WERI-Rb-1 (cell line): ENCODE measurements around the gene NTNG1.

Experiments used
- DNase-seq: peaks from one replicate; pipeline ENCODE4 v3.0.0-alpha.2; 2020
- H3K27ac ChIP-seq: fragments of 250-450 bp; sonication (Bioruptor Pico); 2 replicates; pipeline ENCODE4 v1.5.1; 2020; ENCODE audit warnings: mild to moderate bottlenecking, moderate library complexity
- H3K27me3 ChIP-seq: fragments of 250-450 bp; sonication (Bioruptor Pico); 2 replicates; pipeline ENCODE4 v1.5.1; 2021; ENCODE audit warnings: mild to moderate bottlenecking, low read depth, moderate library complexity; ENCODE audit not compliant: insufficient read depth, severe bottlenecking
- H3K36me3 ChIP-seq: fragments of 250-450 bp; sonication (Bioruptor Pico); 2 replicates; pipeline ENCODE4 v1.5.1; 2020; ENCODE audit warnings: mild to moderate bottlenecking, moderate library complexity
- H3K4me3 ChIP-seq: 2 replicates; pipeline ENCODE4 v1.5.1; 2011; ENCODE audit warnings: low read depth, mild to moderate bottlenecking, control low read depth, low read length
- H3K9me3 ChIP-seq: fragments of 250-450 bp; sonication (Bioruptor Pico); 2 replicates; pipeline ENCODE4 v1.5.1; 2021; ENCODE audit warnings: mild to moderate bottlenecking, moderate library complexity; ENCODE audit not compliant: severe bottlenecking
- CTCF ChIP-seq: IDR thresholded peaks from 2 replicates; pipeline ENCODE4 v1.5.1; 2011; ENCODE audit warnings: low read depth, mild to moderate bottlenecking, control low read depth, inconsistent platforms, low read length

Gene NTNG1

GRCh38 chr1:107100331-107100984 lies 40.4 kb upstream of the NTNG1 start:
- Histone ChIP-seq H3K36me3 (no peaks in the 10 kb centered on the region), H3K27me3 (no peaks in the 10 kb centered on the region)

GRCh38 chr1:107105914-107106313 lies 34.9 kb upstream of the NTNG1 start:
- Histone ChIP-seq H3K27ac (no peak overlapping the region), H3K4me3 (no peak overlapping the region), H3K9me3 (no peaks in the 10 kb centered on the region), H3K36me3 (no peaks in the 10 kb centered on the region), H3K27me3 (no peaks in the 10 kb centered on the region)
- no peak for DNase-seq
- TF ChIP-seq CTCF = no peak

More at GRCh38 chr1:107100331-107100984, 40.4 kb upstream of the NTNG1 start:
- DNase-seq = no peak
- Histone ChIP-seq H3K4me3 (no peak overlapping the region), H3K9me3 (no peaks in the 10 kb centered on the region), H3K27ac (no peak overlapping the region)
- TF ChIP-seq CTCF = no peak

GRCh38 chr1:107110326-107110725 lies 30.5 kb upstream of the NTNG1 start:
- no peaks in the 10 kb centered on the region for H3K36me3 ChIP-seq
- H3K27me3 ChIP-seq = no peaks in the 10 kb centered on the region
- no peak overlapping the region for H3K4me3 ChIP-seq
- no peak for DNase-seq
- TF ChIP-seq CTCF = no peak
- no peaks in the 10 kb centered on the region for H3K9me3 ChIP-seq
- no peak overlapping the region for H3K27ac ChIP-seq

GRCh38 chr1:107116306-107116790 lies 24.5 kb upstream of the NTNG1 start:
- no peaks in the 10 kb centered on the region for H3K27me3 ChIP-seq
- H3K36me3 ChIP-seq = no peaks in the 10 kb centered on the region
- no peak for DNase-seq
- no peak overlapping the region for H3K27ac ChIP-seq
- no peak overlapping the region for H3K4me3 ChIP-seq
- TF ChIP-seq CTCF = no peak
- H3K9me3 ChIP-seq = no peaks in the 10 kb centered on the region

GRCh38 chr1:107122225-107122624 lies 18.6 kb upstream of the NTNG1 start:
- no peak for DNase-seq
- no peaks in the 10 kb centered on the region for H3K9me3 ChIP-seq
- H3K27ac ChIP-seq = no peak overlapping the region
- H3K36me3 ChIP-seq = no peaks in the 10 kb centered on the region
- no peak for TF ChIP-seq CTCF
- no peaks in the 10 kb centered on the region for H3K27me3 ChIP-seq
- H3K4me3 ChIP-seq = no peak overlapping the region

GRCh38 chr1:107123741-107124140 lies 17.1 kb upstream of the NTNG1 start:
- Histone ChIP-seq H3K27ac (no peak overlapping the region), H3K9me3 (no peaks in the 10 kb centered on the region), H3K4me3 (no peak overlapping the region), H3K27me3 (no peaks in the 10 kb centered on the region), H3K36me3 (no peaks in the 10 kb centered on the region)
- no peak for TF ChIP-seq CTCF
- no peak for DNase-seq
